Astrocyte (in vitro differentiated cells and primary cell): ENCODE measurements around the gene SIGLEC9. TPM values are rescaled to one million over a fixed set of nuclear protein-coding genes. Genes with fewer than 3 reads are reported as not detected.

Experiments used
- DNase-seq: peaks from one replicate; pipeline ENCODE4 v3.0.0-alpha.2; 2010; ENCODE audit warnings: low read depth
- FAIRE-seq: peaks from 2 replicates; lab custom pipeline; 2011; peaks lifted over from hg19 to GRCh38; lab: Jason Lieb, UNC
- H2AFZ ChIP-seq: 2 replicates; pipeline ENCODE4 v1.6.0; 2012; ENCODE audit warnings: low read depth, low read length, inconsistent platforms
- H3K27ac ChIP-seq: 2 replicates; pipeline ENCODE4 v1.5.1; 2011; ENCODE audit warnings: low read depth, low read length, inconsistent platforms
- H3K27me3 ChIP-seq: 2 replicates; pipeline ENCODE4 v1.6.0; 2011; ENCODE audit warnings: low read length, inconsistent platforms; ENCODE audit not compliant: insufficient read depth
- H3K36me3 ChIP-seq: 2 replicates; pipeline ENCODE4 v1.5.1; 2011; ENCODE audit warnings: low read length, inconsistent platforms; ENCODE audit not compliant: insufficient read depth
- H3K4me1 ChIP-seq: 2 replicates; pipeline ENCODE4 v1.5.1; 2011; ENCODE audit warnings: low read length, inconsistent platforms; ENCODE audit not compliant: insufficient read depth
- H3K4me2 ChIP-seq: 2 replicates; pipeline ENCODE4 v1.6.0; 2012; ENCODE audit warnings: low read length, inconsistent platforms
- H3K4me3 ChIP-seq: 2 replicates; pipeline ENCODE4 v1.5.1; 2011; ENCODE audit warnings: low read depth, mild to moderate bottlenecking, low read length, inconsistent platforms; ENCODE audit not compliant: insufficient read depth
- H3K79me2 ChIP-seq: 2 replicates; pipeline ENCODE4 v1.6.0; 2012; ENCODE audit warnings: mild to moderate bottlenecking, low read length, inconsistent platforms; ENCODE audit not compliant: insufficient read depth
- H3K9ac ChIP-seq: 2 replicates; pipeline ENCODE4 v1.6.0; 2012; ENCODE audit warnings: mild to moderate bottlenecking, low read length, inconsistent platforms
- H3K9me3 ChIP-seq: 2 replicates; pipeline ENCODE4 v1.5.1; 2012; ENCODE audit warnings: low read depth, mild to moderate bottlenecking, low read length, inconsistent platforms; ENCODE audit not compliant: insufficient read depth
- H4K20me1 ChIP-seq: 2 replicates; pipeline ENCODE4 v1.6.0; 2012; ENCODE audit warnings: low read length, inconsistent platforms; ENCODE audit not compliant: insufficient read depth
- H3K27ac Mint-ChIP-seq: one replicate; pipeline ENCODE4 v1.8.0; 2021; ENCODE audit warnings: mild to moderate bottlenecking, mixed read lengths; ENCODE audit not compliant: unreplicated experiment
- H3K27me3 Mint-ChIP-seq: one replicate; pipeline ENCODE4 v1.8.0; 2021; ENCODE audit warnings: low read depth, mixed read lengths; ENCODE audit not compliant: unreplicated experiment
- H3K36me3 Mint-ChIP-seq: one replicate; pipeline ENCODE4 v1.8.0; 2021; ENCODE audit warnings: low read depth, mixed read lengths; ENCODE audit not compliant: unreplicated experiment
- H3K4me1 Mint-ChIP-seq: one replicate; pipeline ENCODE4 v1.8.0; 2021; ENCODE audit warnings: low read depth, mixed read lengths; ENCODE audit not compliant: unreplicated experiment
- H3K4me3 Mint-ChIP-seq: one replicate; pipeline ENCODE4 v1.8.0; 2021; ENCODE audit warnings: mild to moderate bottlenecking, moderate library complexity, mixed read lengths; ENCODE audit not compliant: unreplicated experiment
- H3K9me3 Mint-ChIP-seq: one replicate; pipeline ENCODE4 v1.8.0; 2021; ENCODE audit warnings: mild to moderate bottlenecking, mixed read lengths; ENCODE audit not compliant: unreplicated experiment
- CTCF ChIP-seq: IDR thresholded peaks from 2 replicates; pipeline ENCODE4 v1.5.1; 2011; ENCODE audit warnings: low read depth, mild to moderate bottlenecking, inconsistent platforms, low read length, moderate library complexity; ENCODE audit not compliant: insufficient read depth
- EZH2 ChIP-seq: IDR thresholded peaks from 2 replicates; pipeline ENCODE4 v1.6.1; 2012; ENCODE audit warnings: mild to moderate bottlenecking, low read length, inconsistent platforms; ENCODE audit not compliant: insufficient read depth
- total RNA-seq: library from RNA; stranded (reverse); gene quantifications from 2 replicates; pipeline ENCODE4 v1.2.1, GENCODE V29; 2021

The SIGLEC9 gene
- total RNA-seq, 1 donor from 2014 or later, result not detected

GRCh38 chr19:51173681-51174080, 49.0 kb downstream of the SIGLEC9 start:
- no peaks in the 10 kb centered on the region for H3K9me3 Mint-ChIP-seq
- Histone ChIP-seq H3K4me3 (no peak overlapping the region), H2AFZ (no peak overlapping the region), H3K4me2 (no peak overlapping the region), H3K79me2 (no peaks in the 10 kb centered on the region), H4K20me1 (no peaks in the 10 kb centered on the region), H3K4me1 (no peaks in the 10 kb centered on the region), H3K27me3 (no peaks in the 10 kb centered on the region), H3K36me3 (no peaks in the 10 kb centered on the region), H3K9me3 (no peaks in the 10 kb centered on the region), H3K27ac (no peak overlapping the region), H3K9ac (no peak overlapping the region)
- TF ChIP-seq EZH2 (no peak), CTCF (no peak)
- no peak overlapping the region for H3K4me3 Mint-ChIP-seq
- H3K27me3 Mint-ChIP-seq, result peaks cover 19% of the 10 kb centered on the region
- DNase-seq, result no peak
- H3K27ac Mint-ChIP-seq, result no peak overlapping the region
- FAIRE-seq, result no peak
- no peaks in the 10 kb centered on the region for H3K4me1 Mint-ChIP-seq
- H3K36me3 Mint-ChIP-seq, result no peaks in the 10 kb centered on the region

- Histone ChIP-seq H3K36me3 (no peaks in the 10 kb centered on the region), H4K20me1 (no peaks in the 10 kb centered on the region), H3K9me3 (no peaks in the 10 kb centered on the region), H3K4me3 (no peak overlapping the region), H3K27ac (no peak overlapping the region), H3K27me3 (peaks cover 2% of the 10 kb centered on the region), H3K79me2 (no peaks in the 10 kb centered on the region), H2AFZ (no peak overlapping the region), H3K9ac (no peak overlapping the region), H3K4me2 (no peak overlapping the region), H3K4me1 (no peaks in the 10 kb centered on the region)
- DNase-seq (no peak), FAIRE-seq (no peak)
- Mint-ChIP-seq H3K36me3 (no peaks in the 10 kb centered on the region), H3K4me1 (no peaks in the 10 kb centered on the region), H3K27me3 (peaks cover 34% of the 10 kb centered on the region), H3K27ac (no peak overlapping the region), H3K9me3 (no peaks in the 10 kb centered on the region), H3K4me3 (no peak overlapping the region)
- TF ChIP-seq CTCF, result no peak
- TF ChIP-seq EZH2, result no peak
These were observed 54.5 kb downstream of the SIGLEC9 start for GRCh38 chr19:51179256-51179655.

Other genes with a start within 250 kb of the SIGLEC9 start
- not detected in 2 replicates for gene KLK4, start 213.5 kb upstream of the SIGLEC9 start, total RNA-seq
- gene KLK5, start 171.9 kb upstream of the SIGLEC9 start, total RNA-seq, result not detected in 2 replicates
- gene KLK6, start 155.3 kb upstream of the SIGLEC9 start, total RNA-seq, result 2.7 and 3.5 TPM in 2 replicates
- not detected in 2 replicates for gene KLK7, start 141.0 kb upstream of the SIGLEC9 start, total RNA-seq
- not detected in 2 replicates for gene KLK8, start 123.3 kb upstream of the SIGLEC9 start, total RNA-seq
- 0.19 and 0.30 TPM in 2 replicates for gene KLK10, start 105.2 kb upstream of the SIGLEC9 start, total RNA-seq
- not detected in 2 replicates for gene KLK11, start 98.3 kb upstream of the SIGLEC9 start, total RNA-seq
- gene KLK12, start 89.9 kb upstream of the SIGLEC9 start, total RNA-seq, result not detected in 2 replicates
- gene KLK13, start 59.8 kb upstream of the SIGLEC9 start, total RNA-seq, result 0.32 TPM in 1 of 2 replicates, not detected in the other
- gene KLK14, start 42.0 kb upstream of the SIGLEC9 start, total RNA-seq, result 0.23 and 0.31 TPM in 2 replicates
- 6.4 and 7.4 TPM in 2 replicates for gene CTU1, start 16.5 kb upstream of the SIGLEC9 start, total RNA-seq
- not detected in 2 replicates for gene SIGLEC7, start 17.4 kb downstream of the SIGLEC9 start, total RNA-seq
- not detected in 2 replicates for gene CD33, start 100.2 kb downstream of the SIGLEC9 start, total RNA-seq
- gene SIGLECL1, start 126.2 kb downstream of the SIGLEC9 start, total RNA-seq, result not detected in 2 replicates
- 5.4 and 6.6 TPM in 2 replicates for gene IGLON5, start 186.7 kb downstream of the SIGLEC9 start, total RNA-seq
- gene VSIG10L, start 217.2 kb downstream of the SIGLEC9 start, total RNA-seq, result 4.2 and 4.7 TPM in 2 replicates
- gene ETFB, start 241.5 kb downstream of the SIGLEC9 start, total RNA-seq, result 64.3 and 72.5 TPM in 2 replicates
- gene CLDND2, start 244.1 kb downstream of the SIGLEC9 start, total RNA-seq, result 0.84 and 1.4 TPM in 2 replicates
- not detected in 2 replicates for gene NKG7, start 247.7 kb downstream of the SIGLEC9 start, total RNA-seq